NCI-H748 treated with DMSO at 0.1 percent for 48 hours (cell line): ENCODE data around the gene SRGAP2B.
"Not testable (repeated sequence)": the region's sequence is repeated elsewhere in the genome, so short reads cannot be mapped to it uniquely, and the experiment has no call there.

Source experiments
- DNase-seq: peaks from one replicate; lab custom pipeline; 2025; lab: John Stamatoyannopoulos, UW

Gene SRGAP2B

DNA sequence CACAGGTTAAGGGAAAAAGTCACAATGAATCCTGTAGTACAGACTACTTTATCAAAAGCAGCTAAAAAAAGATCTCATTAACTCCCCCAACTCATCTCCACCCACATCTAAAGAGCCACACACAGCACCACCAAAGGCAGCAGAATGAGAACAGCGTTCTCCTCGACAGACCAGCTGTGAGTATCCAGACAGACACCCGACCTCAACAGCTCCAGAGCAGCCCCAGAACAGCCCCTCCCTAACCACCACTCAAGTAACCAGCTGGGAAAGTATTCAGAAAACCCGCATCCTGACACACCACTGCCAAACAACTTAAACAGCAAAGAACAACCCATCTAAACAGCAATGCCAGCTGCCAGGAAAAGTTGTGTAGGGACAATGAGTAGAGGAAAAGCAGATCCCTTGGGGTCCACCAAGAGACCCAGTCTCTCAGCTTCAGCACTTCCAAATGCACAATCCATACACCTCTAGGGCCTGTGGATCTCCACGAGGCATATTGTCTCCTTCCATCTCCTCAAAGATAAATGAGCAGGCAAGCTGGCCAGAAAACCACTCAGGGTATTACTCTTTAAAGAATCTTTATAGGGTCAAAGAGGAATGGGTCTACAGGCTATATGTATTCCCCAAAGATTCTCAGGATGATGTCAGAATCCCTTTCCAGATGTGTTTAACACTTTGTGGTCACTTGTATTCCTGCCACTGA lies 49.4 kb downstream of the SRGAP2B start:
- DNase-seq = not testable (repeated sequence)

DNA sequence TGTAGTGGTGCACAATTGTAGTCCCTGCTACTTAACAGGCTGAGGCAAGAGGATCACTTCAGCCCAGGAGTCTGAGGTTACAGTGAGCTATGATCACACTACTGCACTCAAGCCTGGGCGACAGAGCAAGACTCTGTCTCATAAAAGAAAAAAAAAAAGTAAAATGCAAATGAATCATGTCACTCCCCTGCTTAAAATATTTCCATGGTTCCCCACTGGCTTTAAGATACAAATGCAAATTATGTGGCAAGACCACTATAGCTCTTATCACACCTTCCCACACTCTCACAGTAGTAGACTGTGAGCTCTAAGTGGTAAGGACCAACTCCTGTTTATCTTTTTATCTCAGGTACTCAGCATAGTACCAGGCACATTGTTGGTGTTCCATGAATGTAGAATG lies 53.6 kb downstream of the SRGAP2B start:
- DNase-seq = not testable (repeated sequence)

GRCh38 chr1:145036019-145036418 lies 59.1 kb downstream of the SRGAP2B start:
- DNase-seq = not testable (repeated sequence)

DNA sequence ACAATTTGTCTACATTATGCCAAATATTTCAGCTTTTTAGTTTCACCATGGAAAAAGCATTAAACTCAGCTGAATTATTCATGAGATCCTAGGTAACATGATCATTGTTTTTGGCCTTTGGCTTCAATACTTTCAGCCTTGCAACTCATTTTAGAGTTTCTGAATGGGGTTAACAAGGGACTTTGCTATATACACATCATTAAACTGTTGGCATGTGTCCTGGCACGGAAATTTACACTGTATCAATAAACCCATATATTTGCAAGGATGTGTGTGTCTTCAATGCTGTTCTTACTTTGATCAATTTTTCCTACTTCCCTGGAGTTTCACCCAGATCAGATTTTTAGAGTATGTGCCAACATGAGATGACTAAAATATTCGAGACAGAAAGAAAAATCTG lies 61.6 kb downstream of the SRGAP2B start:
- not testable (repeated sequence) for DNase-seq

DNA sequence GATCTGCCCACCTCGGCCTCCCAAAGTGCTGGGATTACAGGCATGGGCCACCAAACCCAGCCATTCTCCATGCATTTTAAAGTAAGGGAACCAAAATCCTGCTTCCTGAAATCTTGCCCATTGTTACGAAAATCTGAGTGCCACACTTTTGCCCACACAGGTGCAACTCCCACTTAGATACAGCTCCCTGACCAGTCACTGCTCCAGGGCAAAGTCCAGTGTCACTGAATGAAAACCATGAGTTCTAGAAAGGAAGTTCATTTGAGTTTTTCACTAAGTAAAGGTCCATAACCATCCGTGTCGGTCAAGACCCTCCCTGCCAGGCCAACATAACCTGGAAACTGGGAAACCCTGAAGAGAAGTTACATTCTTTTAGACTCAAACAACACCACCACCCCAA lies 67.9 kb downstream of the SRGAP2B start:
- not testable (repeated sequence) for DNase-seq

DNA sequence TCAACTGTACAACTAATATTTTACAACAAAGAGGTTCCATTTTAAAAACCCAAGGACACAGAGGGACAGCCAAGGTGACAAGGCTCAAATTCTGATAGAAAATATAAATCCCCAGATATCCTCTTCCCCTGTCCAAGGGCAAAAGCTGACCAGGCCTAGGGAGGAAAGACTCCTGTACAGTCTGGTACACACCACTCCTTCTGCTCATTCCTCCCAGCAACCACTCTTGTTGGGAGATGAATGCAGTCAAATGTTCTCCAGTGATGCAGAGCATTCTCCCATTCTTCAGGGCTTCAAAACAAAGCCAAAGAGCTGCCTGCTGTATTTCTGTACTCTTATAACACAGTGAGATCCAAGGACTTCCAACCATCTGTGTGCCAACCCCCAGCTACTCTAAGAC lies 69.8 kb downstream of the SRGAP2B start:
- DNase-seq = not testable (repeated sequence)

GRCh38 chr1:145022259-145022658 lies 72.9 kb downstream of the SRGAP2B start:
- DNase-seq = not testable (repeated sequence)

- DNase-seq = not testable (repeated sequence)
Measured at GRCh38 chr1:145021749-145022148, 73.4 kb downstream of the SRGAP2B start.

DNA sequence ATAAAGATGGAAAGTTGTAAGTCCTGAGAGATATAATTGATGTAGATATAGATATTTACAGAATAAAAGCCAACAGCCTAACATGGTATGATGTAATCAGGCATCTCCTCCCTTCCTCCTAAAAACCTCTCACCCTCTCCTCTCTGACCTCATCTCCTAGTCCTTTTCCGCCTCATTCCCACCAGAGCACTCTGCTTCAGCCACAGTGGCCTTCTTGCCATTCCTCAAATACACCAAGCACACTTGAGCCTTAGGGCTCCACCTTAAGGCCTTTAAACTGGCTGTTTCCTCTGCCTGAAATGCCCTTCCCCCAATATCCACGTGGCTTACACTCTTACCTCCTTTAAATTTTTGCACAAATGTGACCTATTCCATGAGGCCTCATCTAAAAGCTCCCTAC lies 75.4 kb downstream of the SRGAP2B start:
- not testable (repeated sequence) for DNase-seq

GRCh38 chr1:145017725-145018124 lies 77.4 kb downstream of the SRGAP2B start:
- not testable (repeated sequence) for DNase-seq

- DNase-seq = not testable (repeated sequence)
Measured at GRCh38 chr1:145016492-145016862, 78.7 kb downstream of the SRGAP2B start.

GRCh38 chr1:145015744-145016491 lies 79.2 kb downstream of the SRGAP2B start:
- not testable (repeated sequence) for DNase-seq

DNA sequence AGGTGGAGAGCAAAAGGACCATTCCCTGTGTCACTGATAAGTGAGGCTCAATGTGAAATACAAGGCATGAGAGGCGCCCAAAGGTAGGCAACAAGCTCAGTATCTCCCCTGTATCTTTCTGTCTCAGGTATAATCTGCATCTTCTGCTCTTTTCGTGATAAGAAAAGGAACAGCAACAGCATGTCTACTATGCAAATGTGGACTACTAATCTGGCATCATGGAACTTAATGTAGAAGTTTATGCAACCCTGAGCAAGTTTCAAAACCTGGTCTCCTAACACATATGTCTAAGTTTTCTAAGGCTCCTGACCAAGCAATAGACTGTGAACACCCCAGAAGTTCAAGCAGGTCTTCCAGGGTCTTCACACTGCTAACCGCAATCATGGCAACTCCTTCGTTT lies 81.8 kb downstream of the SRGAP2B start:
- DNase-seq = not testable (repeated sequence)

DNA sequence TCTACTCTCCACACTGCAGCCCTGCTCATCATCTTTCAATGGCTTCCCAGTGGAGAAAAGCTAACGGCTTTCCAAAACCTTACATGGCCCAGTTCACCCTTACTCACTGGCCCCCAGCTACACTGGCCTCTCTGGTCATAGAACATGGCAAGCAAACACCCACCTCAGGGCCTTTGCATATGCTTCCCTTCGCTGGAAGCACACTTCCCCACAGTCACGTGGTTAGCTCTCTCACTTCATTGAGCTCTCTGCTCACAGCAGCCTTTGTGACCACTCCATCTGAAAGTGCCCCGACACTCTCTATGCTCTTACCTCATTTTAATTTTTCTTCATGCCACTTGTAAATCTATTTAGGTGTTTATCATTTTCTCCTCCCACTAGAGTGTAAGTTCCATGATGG lies 83.3 kb downstream of the SRGAP2B start:
- DNase-seq = not testable (repeated sequence)

GRCh38 chr1:145010580-145010979 lies 84.5 kb downstream of the SRGAP2B start:
- DNase-seq = not testable (repeated sequence)

GRCh38 chr1:145009928-145010327 lies 85.2 kb downstream of the SRGAP2B start:
- DNase-seq = not testable (repeated sequence)

DNA sequence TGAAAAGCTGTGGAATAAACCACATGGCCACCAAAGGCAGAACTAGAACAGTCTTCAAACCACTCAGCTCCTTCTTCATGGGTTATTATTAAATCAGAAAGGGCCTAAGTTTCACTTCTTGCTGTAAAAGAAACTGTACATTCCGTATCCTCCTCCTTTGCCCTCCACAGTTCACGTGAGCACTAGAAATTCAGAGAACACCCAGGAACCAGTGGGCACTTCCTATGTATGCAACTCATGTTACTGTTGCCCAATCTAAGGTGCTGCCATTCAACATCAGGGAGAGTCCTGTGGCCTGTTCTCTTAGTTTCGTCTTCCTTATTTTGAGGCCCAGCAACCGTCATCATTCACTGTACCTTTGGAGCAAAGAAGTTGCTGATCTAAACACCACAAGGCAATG lies 86.7 kb downstream of the SRGAP2B start:
- DNase-seq = not testable (repeated sequence)

GRCh38 chr1:145005142-145005541 lies 90.0 kb downstream of the SRGAP2B start:
- DNase-seq = not testable (repeated sequence)

DNA sequence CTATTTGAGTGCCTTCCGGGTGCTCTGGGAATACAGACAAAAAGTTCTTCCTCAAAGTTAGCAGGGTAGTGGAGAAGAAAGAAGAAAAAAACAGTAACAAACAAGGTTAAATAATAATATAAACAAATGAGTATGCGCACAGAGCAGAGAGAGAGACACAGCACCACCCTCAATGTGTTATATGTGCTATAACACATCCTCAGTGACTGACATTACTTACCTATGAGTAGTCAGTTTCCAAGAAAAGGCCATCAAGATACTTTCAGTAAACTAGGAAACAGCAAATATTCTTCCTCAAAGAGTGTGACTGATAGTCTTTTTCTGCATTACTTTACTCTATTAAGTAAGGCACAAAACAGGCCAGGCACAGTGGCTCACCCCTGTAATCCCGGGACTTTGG lies 93.7 kb downstream of the SRGAP2B start:
- DNase-seq = not testable (repeated sequence)

GRCh38 chr1:145000743-145001326 lies 94.3 kb downstream of the SRGAP2B start:
- DNase-seq = not testable (repeated sequence)

DNA sequence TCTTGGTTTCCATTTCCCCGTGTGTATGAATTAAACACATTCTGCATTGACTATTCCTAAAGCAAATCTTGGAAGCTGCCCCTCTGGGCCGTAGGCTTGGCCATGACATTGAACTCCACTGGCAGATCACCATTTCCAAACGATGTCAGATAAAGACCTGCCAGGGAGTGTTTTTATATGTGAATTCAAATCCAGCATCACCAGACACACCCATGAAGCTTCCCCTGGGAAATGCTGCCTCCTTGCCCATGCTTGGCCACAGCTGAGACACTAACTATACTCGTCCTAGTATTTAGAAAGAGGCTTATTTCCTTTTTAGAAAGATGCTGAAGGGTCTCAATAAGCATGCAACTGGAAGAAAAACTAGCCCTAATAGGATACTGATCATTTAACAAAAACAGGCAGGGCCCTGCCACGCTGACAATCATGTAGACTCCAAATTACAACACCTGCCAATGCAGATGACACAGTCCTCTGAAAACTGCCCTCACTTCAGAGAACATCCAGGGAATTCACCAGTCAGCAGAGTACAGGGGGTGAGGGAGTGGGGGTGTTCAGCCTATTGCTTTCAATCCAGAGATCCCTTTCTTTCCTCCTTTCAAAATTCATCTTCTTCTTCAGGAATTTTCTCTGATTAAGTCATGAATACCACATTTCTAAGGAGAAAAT lies 94.9 kb downstream of the SRGAP2B start:
- not testable (repeated sequence) for DNase-seq

DNA sequence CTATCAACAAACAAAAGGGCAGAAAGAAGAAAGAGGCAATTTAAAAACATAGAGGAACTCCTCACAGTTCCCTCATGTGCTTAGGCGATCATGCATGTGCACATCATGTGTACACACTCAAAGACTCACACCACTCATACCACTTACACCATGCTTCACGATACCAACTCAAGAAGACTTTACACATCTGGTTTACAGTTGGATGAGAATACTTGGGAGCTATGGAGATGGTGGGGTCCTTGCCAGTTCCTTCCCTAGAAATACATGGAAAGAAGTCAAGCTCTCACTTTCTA lies 96.2 kb downstream of the SRGAP2B start:
- DNase-seq = not testable (repeated sequence)
